K562 (cell line): ENCODE measurements around the gene GTPBP1. TPM values are rescaled to one million over a fixed set of nuclear protein-coding genes. Genes with fewer than 3 reads are reported as not detected.

Experiments
- CEBPB ChIP-seq: fragments of 450-650 bp; IDR thresholded peaks from 2 replicates; pipeline ENCODE4 v1.6.1; 2016; ENCODE audit warnings: missing genetic modification characterization, missing compliant biosample characterization
- FOXK1 ChIP-seq: sonication (generic); formaldehyde crosslinking; IDR thresholded peaks from 2 replicates; pipeline ENCODE4 v1.8.0; 2022; ENCODE audit warnings: missing genetic modification reagents, mild to moderate bottlenecking, borderline replicate concordance
- HCFC1 ChIP-seq: IDR thresholded peaks from 2 replicates; pipeline ENCODE4 v1.6.1; 2012; ENCODE audit warnings: low read depth, low read length, improper control_type of control experiment
- HMGN3 ChIP-seq: IDR thresholded peaks from 2 replicates; pipeline ENCODE4 v1.6.1; 2011; ENCODE audit warnings: borderline replicate concordance, low read depth, mild to moderate bottlenecking, mixed read lengths, low read length; ENCODE audit not compliant: insufficient read length; ENCODE audit errors: extremely low read depth
- HOXB6 ChIP-seq: fragments of 250-450 bp; sonication (Bioruptor Pico); IDR thresholded peaks from 2 replicates; pipeline ENCODE4 v1.5.1; 2022; ENCODE audit warnings: mild to moderate bottlenecking, borderline replicate concordance
- JUNB ChIP-seq: fragments of 450-650 bp; formaldehyde crosslinking; conservative IDR thresholded peaks from 2 replicates; pipeline ENCODE4 v1.4.0; 2020; ENCODE audit warnings: mild to moderate bottlenecking
- MEF2D ChIP-seq: conservative IDR thresholded peaks from 2 replicates; pipeline ENCODE4 v1.6.1; 2016; ENCODE audit warnings: low read depth, missing genetic modification characterization, missing compliant biosample characterization
- MXI1 ChIP-seq: IDR thresholded peaks from 2 replicates; pipeline ENCODE4 v1.6.1; 2011; ENCODE audit warnings: low read depth, mild to moderate bottlenecking, improper control_type of control experiment, low read length
- NFE2 ChIP-seq: IDR thresholded peaks from 2 replicates; pipeline ENCODE4 v1.6.1; 2014; ENCODE audit warnings: antibody characterized with exemption, low read depth
- RAD21 ChIP-seq, 2 experiments: fragments of 250-450 bp in 1 of 2; fragments of 450-650 bp in 1 of 2; sonication (Bioruptor Pico) in 1 of 2; formaldehyde crosslinking in 1 of 2; IDR thresholded peaks in 1 of 2; conservative IDR thresholded peaks in 1 of 2; 2 replicates each; pipeline versions ENCODE4 v1.4.0 to v1.8.0; 2020 to 2022; ENCODE audit warnings: mild to moderate bottlenecking in 2 of 2, moderate library complexity in 1 of 2
- SREBF2 ChIP-seq: sonication (generic); formaldehyde crosslinking; IDR thresholded peaks from 2 replicates; pipeline ENCODE4 v1.4.0; 2020; ENCODE audit warnings: mild to moderate bottlenecking, missing genetic modification reagents
- TEAD2 ChIP-seq: fragments of 450-650 bp; IDR thresholded peaks from 2 replicates; pipeline ENCODE4 v1.6.1; 2016; ENCODE audit warnings: missing genetic modification characterization, control low read depth, missing compliant biosample characterization
- TOE1 ChIP-seq, 2 experiments: fragments of 450-650 bp in 1 of 2; sonication (generic) in 1 of 2; formaldehyde crosslinking in 1 of 2; IDR thresholded peaks; 2 replicates each; pipeline versions ENCODE4 v1.7.1 to v1.8.0; 2016 to 2022; ENCODE audit warnings: borderline replicate concordance in 2 of 2, mild to moderate bottlenecking in 2 of 2, antibody characterized with exemption in 1 of 2, inconsistent platforms in 1 of 2, low read depth in 1 of 2, missing genetic modification reagents in 1 of 2, moderate library complexity in 1 of 2
- ZNF140 ChIP-seq: fragments of 250-450 bp; sonication (Bioruptor Pico); IDR thresholded peaks from 2 replicates; pipeline ENCODE4 v1.8.0; 2021; ENCODE audit warnings: moderate library complexity, mild to moderate bottlenecking, inconsistent platforms
- ZNF584 ChIP-seq: fragments of 200-800 bp; sonication (Bioruptor generic); IDR thresholded peaks from 2 replicates; pipeline ENCODE4 v1.6.1; 2016; ENCODE audit warnings: low read depth, mild to moderate bottlenecking, missing genetic modification characterization, missing compliant biosample characterization
- ZNF707 ChIP-seq: fragments of 250-450 bp; sonication (Bioruptor Pico); conservative IDR thresholded peaks from 2 replicates; pipeline ENCODE4 v1.8.0; 2022; ENCODE audit warnings: inconsistent platforms, mild to moderate bottlenecking, moderate library complexity
- polyA plus RNA-seq, 8 experiments: library from polyadenylated mRNA; depleted of rRNA in 4 of 8; stranded (reverse) in 5 of 8; unstranded in 3 of 8; fragments of >200 nt; fragmentation: Nextera tagmentation in 2 of 8; fragmentation: Illumina TruSeq in 1 of 8; extraction: Ambion mirVana in 2 of 8; extraction: Trizol in 1 of 8; gene quantifications; 2 replicates each; pipeline versions ENCODE4 v1.2.1 to v1.2.3, GENCODE V29; 2011 to 2014; ENCODE audit warnings: inconsistent platforms in 1 of 8, missing spikeins in 1 of 8
- total RNA-seq, 7 experiments: library from RNA; depleted of rRNA in 6 of 7; stranded (reverse); fragments of >200 nt in 6 of 7; fragmentation: Illumina TruSeq in 2 of 7; extraction: Trizol in 2 of 7; gene quantifications; 2 replicates each; pipeline versions ENCODE4 v1.2.1 to v1.2.3, GENCODE V29; 2011 to 2021; ENCODE audit warnings: low replicate concordance in 1 of 7
- TF ChIP-seq, protein P1 (sequence below): fragments of 450-650 bp; IDR thresholded peaks from 2 replicates; pipeline ENCODE4 v1.6.1; 2016; ENCODE audit warnings: antibody characterized with exemption
- TF ChIP-seq, protein P2 (sequence below): fragments of 250-450 bp; sonication (Bioruptor Pico); IDR thresholded peaks from 2 replicates; pipeline ENCODE4 v1.4.0; 2020; ENCODE audit warnings: mild to moderate bottlenecking
- TF ChIP-seq, protein P3 (sequence below): sonication (generic); formaldehyde crosslinking; IDR thresholded peaks from 2 replicates; pipeline ENCODE4 v1.8.0; 2022; ENCODE audit warnings: mild to moderate bottlenecking, missing genetic modification reagents, borderline replicate concordance
- TF ChIP-seq, protein P4 (sequence below): sonication (generic); formaldehyde crosslinking; IDR thresholded peaks from 2 replicates; pipeline ENCODE4 v1.8.1; 2023; ENCODE audit warnings: mild to moderate bottlenecking, missing genetic modification reagents

The GTPBP1 gene
- total and polyA plus RNA-seq, 9 of the 15 experiments (the other 6 are each of a cell fraction or from before 2014, with no cell fraction given) = 0.83 to 53.2 (median 23.3) TPM

DNA sequence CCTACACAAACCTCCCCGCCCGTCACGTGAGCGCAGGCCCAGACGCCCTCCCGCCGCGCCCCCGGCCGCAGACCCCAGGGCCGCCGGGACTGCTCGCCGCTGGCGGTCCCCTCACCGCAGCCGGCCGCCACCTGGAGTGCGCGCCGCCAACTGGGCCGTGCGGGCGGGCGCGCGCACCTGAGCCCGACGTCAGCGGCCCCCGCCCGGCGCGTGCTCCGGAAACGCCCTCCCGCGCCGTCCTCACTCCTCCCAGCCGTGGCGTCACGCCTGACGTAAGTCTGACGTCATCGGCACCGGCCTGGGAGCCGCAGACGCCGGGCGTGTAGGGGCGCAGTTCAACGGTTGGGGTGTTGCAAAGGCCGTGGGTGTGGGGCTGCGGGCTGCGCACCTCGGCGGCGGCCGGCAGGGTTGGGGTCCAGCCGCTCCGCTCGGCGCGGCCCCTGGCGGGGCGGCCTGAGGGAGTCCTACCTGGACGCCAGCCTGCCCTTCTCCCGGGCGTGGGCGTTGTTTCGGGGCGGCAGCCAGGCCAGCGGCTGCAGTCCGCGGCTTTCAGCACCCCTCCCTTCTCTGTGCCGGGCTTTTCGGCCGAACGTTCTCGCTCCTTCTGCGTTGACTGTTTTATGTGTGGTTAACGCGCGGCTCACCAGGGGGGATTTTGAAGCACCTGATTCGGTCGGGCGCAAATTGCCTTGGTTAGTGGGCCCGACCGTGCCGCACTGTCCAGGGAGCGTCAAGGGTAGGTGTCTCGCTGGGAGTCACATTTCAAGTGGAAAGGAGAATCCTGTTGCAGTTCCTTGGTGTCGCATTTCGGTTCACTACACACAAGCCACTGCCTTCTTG lies 4.7 kb upstream of the GTPBP1 start, which contains the start of gene JOSD1 (continued):
- no peak for TF ChIP-seq ZNF707 (CRISPR knock-in tag)
- TF ChIP-seq, protein P1, sequence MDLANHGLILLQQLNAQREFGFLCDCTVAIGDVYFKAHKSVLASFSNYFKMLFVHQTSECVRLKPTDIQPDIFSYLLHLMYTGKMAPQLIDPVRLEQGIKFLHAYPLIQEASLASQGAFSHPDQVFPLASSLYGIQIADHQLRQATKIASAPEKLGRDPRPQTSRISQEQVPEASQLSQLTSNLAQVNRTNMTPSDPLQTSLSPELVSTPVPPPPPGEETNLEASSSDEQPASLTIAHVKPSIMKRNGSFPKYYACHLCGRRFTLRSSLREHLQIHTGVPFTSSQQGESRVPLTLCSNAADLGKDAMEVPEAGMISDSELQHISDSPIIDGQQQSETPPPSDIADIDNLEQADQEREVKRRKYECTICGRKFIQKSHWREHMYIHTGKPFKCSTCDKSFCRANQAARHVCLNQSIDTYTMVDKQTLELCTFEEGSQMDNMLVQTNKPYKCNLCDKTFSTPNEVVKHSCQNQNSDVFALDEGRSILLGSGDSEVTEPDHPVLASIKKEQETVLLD = 0 out of 2 replicates have a peak, but pooled peaks have one; percentile 17
- peak; percentile 57 for TF ChIP-seq CEBPB
- TF ChIP-seq, protein P2, sequence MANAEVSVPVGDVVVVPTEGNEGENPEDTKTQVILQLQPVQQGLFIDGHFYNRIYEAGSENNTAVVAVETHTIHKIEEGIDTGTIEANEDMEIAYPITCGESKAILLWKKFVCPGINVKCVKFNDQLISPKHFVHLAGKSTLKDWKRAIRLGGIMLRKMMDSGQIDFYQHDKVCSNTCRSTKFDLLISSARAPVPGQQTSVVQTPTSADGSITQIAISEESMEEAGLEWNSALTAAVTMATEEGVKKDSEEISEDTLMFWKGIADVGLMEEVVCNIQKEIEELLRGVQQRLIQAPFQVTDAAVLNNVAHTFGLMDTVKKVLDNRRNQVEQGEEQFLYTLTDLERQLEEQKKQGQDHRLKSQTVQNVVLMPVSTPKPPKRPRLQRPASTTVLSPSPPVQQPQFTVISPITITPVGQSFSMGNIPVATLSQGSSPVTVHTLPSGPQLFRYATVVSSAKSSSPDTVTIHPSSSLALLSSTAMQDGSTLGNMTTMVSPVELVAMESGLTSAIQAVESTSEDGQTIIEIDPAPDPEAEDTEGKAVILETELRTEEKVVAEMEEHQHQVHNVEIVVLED (CRISPR knock-in tag) = peak; percentile 85
- TF ChIP-seq MEF2D (tag) = no peak
- no peak for TF ChIP-seq ZNF140 (CRISPR knock-in tag)
- TF ChIP-seq TOE1 (IDR thresholded peaks at IDR 0.05; ENCODE audit: borderline replicate concordance) = peak; percentile 54; the same call in 1 of the 2 replicates
- TF ChIP-seq TOE1 (CRISPR knock-in tag; IDR thresholded peaks at IDR 0.05; ENCODE audit: borderline replicate concordance, low read depth) = 0 out of 2 replicates have a peak, but pooled peaks have one; percentile 11
- TF ChIP-seq RAD21 (CRISPR knock-in tag; conservative IDR thresholded peaks at IDR 0.05 in 1 of 2, IDR thresholded peaks at IDR 0.05 in 1 of 2) = no peak
- TF ChIP-seq NFE2 = no peak
- TF ChIP-seq TEAD2 (tag) = no peak
- no peak for TF ChIP-seq HOXB6
- TF ChIP-seq, protein P3, sequence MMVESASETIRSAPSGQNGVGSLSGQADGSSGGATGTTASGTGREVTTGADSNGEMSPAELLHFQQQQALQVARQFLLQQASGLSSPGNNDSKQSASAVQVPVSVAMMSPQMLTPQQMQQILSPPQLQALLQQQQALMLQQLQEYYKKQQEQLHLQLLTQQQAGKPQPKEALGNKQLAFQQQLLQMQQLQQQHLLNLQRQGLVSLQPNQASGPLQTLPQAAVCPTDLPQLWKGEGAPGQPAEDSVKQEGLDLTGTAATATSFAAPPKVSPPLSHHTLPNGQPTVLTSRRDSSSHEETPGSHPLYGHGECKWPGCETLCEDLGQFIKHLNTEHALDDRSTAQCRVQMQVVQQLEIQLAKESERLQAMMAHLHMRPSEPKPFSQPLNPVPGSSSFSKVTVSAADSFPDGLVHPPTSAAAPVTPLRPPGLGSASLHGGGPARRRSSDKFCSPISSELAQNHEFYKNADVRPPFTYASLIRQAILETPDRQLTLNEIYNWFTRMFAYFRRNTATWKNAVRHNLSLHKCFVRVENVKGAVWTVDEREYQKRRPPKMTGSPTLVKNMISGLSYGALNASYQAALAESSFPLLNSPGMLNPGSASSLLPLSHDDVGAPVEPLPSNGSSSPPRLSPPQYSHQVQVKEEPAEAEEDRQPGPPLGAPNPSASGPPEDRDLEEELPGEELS = no peak
- TF ChIP-seq, protein P4, sequence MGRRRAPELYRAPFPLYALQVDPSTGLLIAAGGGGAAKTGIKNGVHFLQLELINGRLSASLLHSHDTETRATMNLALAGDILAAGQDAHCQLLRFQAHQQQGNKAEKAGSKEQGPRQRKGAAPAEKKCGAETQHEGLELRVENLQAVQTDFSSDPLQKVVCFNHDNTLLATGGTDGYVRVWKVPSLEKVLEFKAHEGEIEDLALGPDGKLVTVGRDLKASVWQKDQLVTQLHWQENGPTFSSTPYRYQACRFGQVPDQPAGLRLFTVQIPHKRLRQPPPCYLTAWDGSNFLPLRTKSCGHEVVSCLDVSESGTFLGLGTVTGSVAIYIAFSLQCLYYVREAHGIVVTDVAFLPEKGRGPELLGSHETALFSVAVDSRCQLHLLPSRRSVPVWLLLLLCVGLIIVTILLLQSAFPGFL (CRISPR knock-in tag) = no peak
- TF ChIP-seq FOXK1 = no peak
- TF ChIP-seq HMGN3 = peak; percentile 82
- TF ChIP-seq JUNB (CRISPR knock-in tag) = peak; percentile 97
- no peak for TF ChIP-seq MXI1
- no peak for TF ChIP-seq SREBF2 (CRISPR knock-in tag)
- TF ChIP-seq ZNF584 (CRISPR knock-in tag) = 0 out of 2 replicates have a peak, but pooled peaks have one; percentile 56
- peak; percentile 54; the same call in 1 of the 2 replicates for TF ChIP-seq HCFC1
